C4-2B (cell line): ENCODE measurements around the gene PLXNA2.

Experiments used
- ZFX ChIP-seq: fragments of 450-650 bp; IDR thresholded peaks from 2 replicates; pipeline ENCODE4 v1.6.1; 2017
- TF ChIP-seq, protein P1 (sequence below): fragments of 450-650 bp; conservative IDR thresholded peaks from 2 replicates; pipeline ENCODE4 v1.5.1; 2017; ENCODE audit warnings: mild to moderate bottlenecking

- TF ChIP-seq, protein P1, sequence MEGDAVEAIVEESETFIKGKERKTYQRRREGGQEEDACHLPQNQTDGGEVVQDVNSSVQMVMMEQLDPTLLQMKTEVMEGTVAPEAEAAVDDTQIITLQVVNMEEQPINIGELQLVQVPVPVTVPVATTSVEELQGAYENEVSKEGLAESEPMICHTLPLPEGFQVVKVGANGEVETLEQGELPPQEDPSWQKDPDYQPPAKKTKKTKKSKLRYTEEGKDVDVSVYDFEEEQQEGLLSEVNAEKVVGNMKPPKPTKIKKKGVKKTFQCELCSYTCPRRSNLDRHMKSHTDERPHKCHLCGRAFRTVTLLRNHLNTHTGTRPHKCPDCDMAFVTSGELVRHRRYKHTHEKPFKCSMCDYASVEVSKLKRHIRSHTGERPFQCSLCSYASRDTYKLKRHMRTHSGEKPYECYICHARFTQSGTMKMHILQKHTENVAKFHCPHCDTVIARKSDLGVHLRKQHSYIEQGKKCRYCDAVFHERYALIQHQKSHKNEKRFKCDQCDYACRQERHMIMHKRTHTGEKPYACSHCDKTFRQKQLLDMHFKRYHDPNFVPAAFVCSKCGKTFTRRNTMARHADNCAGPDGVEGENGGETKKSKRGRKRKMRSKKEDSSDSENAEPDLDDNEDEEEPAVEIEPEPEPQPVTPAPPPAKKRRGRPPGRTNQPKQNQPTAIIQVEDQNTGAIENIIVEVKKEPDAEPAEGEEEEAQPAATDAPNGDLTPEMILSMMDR = no peak
- no peak for TF ChIP-seq ZFX
Measured at GRCh38 chr1:208241512-208241911, 2.7 kb downstream of the PLXNA2 start.
